GM12878 (cell line): ENCODE measurements around the gene RPGR. TPM values are rescaled to one million over a fixed set of nuclear protein-coding genes. Genes with fewer than 3 reads are reported as not detected.
A peak's percentile ranks its signal among the peaks of the same experiment; 100 is the strongest.

Experiments
- CEBPB ChIP-seq, 2 experiments: fragments of 150-350 bp in 1 of 2; IDR thresholded peaks; 2 replicates each; pipeline ENCODE4 v1.6.1; 2012 to 2014; ENCODE audit warnings: low read depth in 2 of 2, low read length in 2 of 2, borderline replicate concordance in 1 of 2, inconsistent platforms in 1 of 2
- CHD2 ChIP-seq: IDR thresholded peaks from 2 replicates; pipeline ENCODE4 v1.6.1; 2011; ENCODE audit warnings: low read depth, low read length, improper control_type of control experiment, borderline replicate concordance
- IKZF1 ChIP-seq: fragments of 450-650 bp; conservative IDR thresholded peaks from 2 replicates; pipeline ENCODE4 v1.6.1; 2017; ENCODE audit warnings: antibody characterized with exemption, mild to moderate bottlenecking
- NBN ChIP-seq: fragments of 450-650 bp; IDR thresholded peaks from 2 replicates; pipeline ENCODE4 v1.6.1; 2016
- PAX5 ChIP-seq: IDR thresholded peaks from 2 replicates; pipeline ENCODE4 v1.6.1; 2011; ENCODE audit warnings: low read depth, low read length, borderline replicate concordance
- PML ChIP-seq: IDR thresholded peaks from 2 replicates; pipeline ENCODE4 v1.6.1; 2012; ENCODE audit warnings: low read length, inconsistent platforms
- POU2F2 ChIP-seq: IDR thresholded peaks from 3 replicates; pipeline ENCODE4 v1.6.1; 2011; ENCODE audit warnings: low read depth, mild to moderate bottlenecking, low read length, borderline replicate concordance
- RAD51 ChIP-seq: fragments of 450-650 bp; IDR thresholded peaks from 2 replicates; pipeline ENCODE4 v1.6.1; 2016; ENCODE audit warnings: moderate library complexity, mild to moderate bottlenecking, inconsistent platforms
- RBBP5 ChIP-seq: fragments of 200-600 bp; sonication (generic); conservative IDR thresholded peaks from 2 replicates; pipeline ENCODE4 v1.6.1; 2016
- RELA ChIP-seq: fragments of 450-650 bp; IDR thresholded peaks from 2 replicates; pipeline ENCODE4 v1.8.0; 2014; ENCODE audit warnings: borderline replicate concordance; ENCODE audit not compliant: partially characterized antibody
- RELB ChIP-seq: fragments of 450-650 bp; IDR thresholded peaks from 2 replicates; pipeline ENCODE4 v1.6.1; 2017; ENCODE audit warnings: low read depth, mild to moderate bottlenecking, moderate library complexity
- RFX5 ChIP-seq: IDR thresholded peaks from 2 replicates; pipeline ENCODE4 v1.6.1; 2011; ENCODE audit warnings: low read depth, low read length, improper control_type of control experiment
- SMC3 ChIP-seq: IDR thresholded peaks from 2 replicates; pipeline ENCODE4 v1.6.1; 2011; ENCODE audit warnings: low read length, improper control_type of control experiment, borderline replicate concordance
- SPI1 ChIP-seq: IDR thresholded peaks from 2 replicates; pipeline ENCODE4 v1.6.1; 2011; ENCODE audit warnings: low read depth, mild to moderate bottlenecking, low read length, moderate library complexity, borderline replicate concordance; ENCODE audit not compliant: insufficient read depth
- SUZ12 ChIP-seq: fragments of 200-600 bp; sonication (generic); IDR thresholded peaks from one replicate; pipeline ENCODE4 v1.6.1; 2018; ENCODE audit warnings: antibody characterized with exemption, mild to moderate bottlenecking; ENCODE audit not compliant: unreplicated experiment
- TAF1 ChIP-seq: IDR thresholded peaks from 2 replicates; pipeline ENCODE4 v1.6.1; 2011; ENCODE audit warnings: mild to moderate bottlenecking, low read depth, low read length, borderline replicate concordance
- TCF7 ChIP-seq: IDR thresholded peaks from 2 replicates; pipeline ENCODE4 v1.6.1; 2014; ENCODE audit warnings: antibody characterized with exemption, borderline replicate concordance
- polyA plus RNA-seq, 11 experiments: library from polyadenylated mRNA; depleted of rRNA in 4 of 11; unstranded in 6 of 11; stranded (reverse) in 5 of 11; fragments of >200 nt; fragmentation: Nextera tagmentation in 4 of 11; fragmentation: Illumina TruSeq in 1 of 11; extraction: Ambion mirVana in 4 of 11; extraction: Trizol in 1 of 11; gene quantifications; 1 replicate in 1 of 11; 2 replicates in 10 of 11; pipeline versions ENCODE4 v1.2.1 to v1.2.3, GENCODE V29; 2011 to 2016; ENCODE audit warnings: inconsistent platforms in 2 of 11, missing spikeins in 2 of 11, low read depth in 1 of 11
- total RNA-seq, 4 experiments: library from RNA; depleted of rRNA in 3 of 4; stranded (reverse); fragments of >200 nt in 3 of 4; fragmentation: Illumina TruSeq in 1 of 4; extraction: Trizol in 1 of 4; gene quantifications; 2 replicates each; pipeline versions ENCODE4 v1.2.1 to v1.2.3, GENCODE V29; 2013 to 2021
- TF ChIP-seq, protein P1 (sequence below): fragments of 150-350 bp; IDR thresholded peaks from 2 replicates; pipeline ENCODE4 v1.6.1; 2014; ENCODE audit warnings: mild to moderate bottlenecking, low read depth, low read length
- TF ChIP-seq, protein P2 (sequence below): fragments of 450-650 bp; IDR thresholded peaks from 2 replicates; pipeline ENCODE4 v1.6.1; 2017; ENCODE audit warnings: mild to moderate bottlenecking, low read depth, inconsistent platforms; ENCODE audit not compliant: poor library complexity, severe bottlenecking
- TF ChIP-seq, protein P3 (sequence below): fragments of 450-650 bp; IDR thresholded peaks from 2 replicates; pipeline ENCODE4 v1.6.1; 2017; ENCODE audit warnings: mild to moderate bottlenecking, moderate library complexity

Gene RPGR
- total and polyA plus RNA-seq, 10 of the 15 experiments (the other 5 are each of a cell fraction or from before 2014, with no cell fraction given), result 5.5 to 13.4 (median 7.6) TPM

GRCh38 chrX:38271154-38271716 lies 56.1 kb downstream of the RPGR start (continued):
- TF ChIP-seq, protein P1, sequence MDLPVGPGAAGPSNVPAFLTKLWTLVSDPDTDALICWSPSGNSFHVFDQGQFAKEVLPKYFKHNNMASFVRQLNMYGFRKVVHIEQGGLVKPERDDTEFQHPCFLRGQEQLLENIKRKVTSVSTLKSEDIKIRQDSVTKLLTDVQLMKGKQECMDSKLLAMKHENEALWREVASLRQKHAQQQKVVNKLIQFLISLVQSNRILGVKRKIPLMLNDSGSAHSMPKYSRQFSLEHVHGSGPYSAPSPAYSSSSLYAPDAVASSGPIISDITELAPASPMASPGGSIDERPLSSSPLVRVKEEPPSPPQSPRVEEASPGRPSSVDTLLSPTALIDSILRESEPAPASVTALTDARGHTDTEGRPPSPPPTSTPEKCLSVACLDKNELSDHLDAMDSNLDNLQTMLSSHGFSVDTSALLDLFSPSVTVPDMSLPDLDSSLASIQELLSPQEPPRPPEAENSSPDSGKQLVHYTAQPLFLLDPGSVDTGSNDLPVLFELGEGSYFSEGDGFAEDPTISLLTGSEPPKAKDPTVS, result no peak
- TF ChIP-seq NBN (peak; percentile 73), SPI1 (peak; percentile 89), CEBPB (IDR thresholded peaks at IDR 0.05; ENCODE audit: borderline replicate concordance in 1 of 2, low read depth in 2 of 2, low read length in 2 of 2) (peak in 1 of 2 experiments; percentile 86; a peak in 1 of 4 replicates), TAF1 (no peak), PML (peak; percentile 65), RBBP5 (no peak), TCF7 (0 out of 2 replicates have a peak, but pooled peaks have one; percentile 44), SUZ12 (no peak), RAD51 (peak; percentile 22; the same call in 1 of the 2 replicates), RELB (peak; percentile 76), RFX5 (no peak), POU2F2 (no peak), RELA (no peak), SMC3 (no peak), IKZF1 (peak; percentile 65), PAX5 (peak; percentile 56; the same call in 1 of the 2 replicates), CHD2 (no peak)
- TF ChIP-seq, protein P2, sequence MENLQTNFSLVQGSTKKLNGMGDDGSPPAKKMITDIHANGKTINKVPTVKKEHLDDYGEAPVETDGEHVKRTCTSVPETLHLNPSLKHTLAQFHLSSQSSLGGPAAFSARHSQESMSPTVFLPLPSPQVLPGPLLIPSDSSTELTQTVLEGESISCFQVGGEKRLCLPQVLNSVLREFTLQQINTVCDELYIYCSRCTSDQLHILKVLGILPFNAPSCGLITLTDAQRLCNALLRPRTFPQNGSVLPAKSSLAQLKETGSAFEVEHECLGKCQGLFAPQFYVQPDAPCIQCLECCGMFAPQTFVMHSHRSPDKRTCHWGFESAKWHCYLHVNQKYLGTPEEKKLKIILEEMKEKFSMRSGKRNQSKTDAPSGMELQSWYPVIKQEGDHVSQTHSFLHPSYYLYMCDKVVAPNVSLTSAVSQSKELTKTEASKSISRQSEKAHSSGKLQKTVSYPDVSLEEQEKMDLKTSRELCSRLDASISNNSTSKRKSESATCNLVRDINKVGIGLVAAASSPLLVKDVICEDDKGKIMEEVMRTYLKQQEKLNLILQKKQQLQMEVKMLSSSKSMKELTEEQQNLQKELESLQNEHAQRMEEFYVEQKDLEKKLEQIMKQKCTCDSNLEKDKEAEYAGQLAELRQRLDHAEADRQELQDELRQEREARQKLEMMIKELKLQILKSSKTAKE, result peak; percentile 84
- TF ChIP-seq, protein P3, sequence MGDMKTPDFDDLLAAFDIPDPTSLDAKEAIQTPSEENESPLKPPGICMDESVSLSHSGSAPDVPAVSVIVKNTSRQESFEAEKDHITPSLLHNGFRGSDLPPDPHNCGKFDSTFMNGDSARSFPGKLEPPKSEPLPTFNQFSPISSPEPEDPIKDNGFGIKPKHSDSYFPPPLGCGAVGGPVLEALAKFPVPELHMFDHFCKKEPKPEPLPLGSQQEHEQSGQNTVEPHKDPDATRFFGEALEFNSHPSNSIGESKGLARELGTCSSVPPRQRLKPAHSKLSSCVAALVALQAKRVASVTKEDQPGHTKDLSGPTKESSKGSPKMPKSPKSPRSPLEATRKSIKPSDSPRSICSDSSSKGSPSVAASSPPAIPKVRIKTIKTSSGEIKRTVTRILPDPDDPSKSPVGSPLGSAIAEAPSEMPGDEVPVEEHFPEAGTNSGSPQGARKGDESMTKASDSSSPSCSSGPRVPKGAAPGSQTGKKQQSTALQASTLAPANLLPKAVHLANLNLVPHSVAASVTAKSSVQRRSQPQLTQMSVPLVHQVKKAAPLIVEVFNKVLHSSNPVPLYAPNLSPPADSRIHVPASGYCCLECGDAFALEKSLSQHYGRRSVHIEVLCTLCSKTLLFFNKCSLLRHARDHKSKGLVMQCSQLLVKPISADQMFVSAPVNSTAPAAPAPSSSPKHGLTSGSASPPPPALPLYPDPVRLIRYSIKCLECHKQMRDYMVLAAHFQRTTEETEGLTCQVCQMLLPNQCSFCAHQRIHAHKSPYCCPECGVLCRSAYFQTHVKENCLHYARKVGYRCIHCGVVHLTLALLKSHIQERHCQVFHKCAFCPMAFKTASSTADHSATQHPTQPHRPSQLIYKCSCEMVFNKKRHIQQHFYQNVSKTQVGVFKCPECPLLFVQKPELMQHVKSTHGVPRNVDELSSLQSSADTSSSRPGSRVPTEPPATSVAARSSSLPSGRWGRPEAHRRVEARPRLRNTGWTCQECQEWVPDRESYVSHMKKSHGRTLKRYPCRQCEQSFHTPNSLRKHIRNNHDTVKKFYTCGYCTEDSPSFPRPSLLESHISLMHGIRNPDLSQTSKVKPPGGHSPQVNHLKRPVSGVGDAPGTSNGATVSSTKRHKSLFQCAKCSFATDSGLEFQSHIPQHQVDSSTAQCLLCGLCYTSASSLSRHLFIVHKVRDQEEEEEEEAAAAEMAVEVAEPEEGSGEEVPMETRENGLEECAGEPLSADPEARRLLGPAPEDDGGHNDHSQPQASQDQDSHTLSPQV, result no peak
